Activated CD4-positive, alpha-beta T cell treated with anti-CD3 and anti-CD28 coated beads for 36 hours (primary cell): Measurements from ENCODE around the gene KIF26B. TPM values are rescaled to one million over a fixed set of nuclear protein-coding genes. Genes with fewer than 3 reads are reported as not detected.

Experiments used
- ATAC-seq: fragments of 200-7000 bp; cut with Tn5 transposase; one replicate; pipeline ENCODE4 v1.10.0; 2021; ENCODE audit warnings: mild to moderate bottlenecking, moderate library complexity
- CTCF ChIA-PET: fragments of 350-600 bp; sonication (Branson Sonifier 250); formaldehyde crosslinking; loops from one replicate; lab custom pipeline; 2021; ENCODE audit warnings: antibody characterized with exemption; lab: Charles Lee
- POLR2A ChIA-PET: fragments of 350-600 bp; sonication (Branson Sonifier 250); formaldehyde crosslinking; loops from one replicate; lab custom pipeline; 2021; ENCODE audit warnings: antibody characterized with exemption, inconsistent platforms; lab: Charles Lee
- DNase-seq: peaks from one replicate; pipeline ENCODE4 v3.0.0-alpha.2; 2020
- H3K27ac Mint-ChIP-seq: one replicate; pipeline ENCODE4 v1.8.0; 2021; ENCODE audit warnings: mixed read lengths
- H3K27me3 Mint-ChIP-seq: one replicate; pipeline ENCODE4 v1.8.0; 2021; ENCODE audit warnings: mixed read lengths
- H3K36me3 Mint-ChIP-seq: one replicate; pipeline ENCODE4 v1.8.0; 2021; ENCODE audit warnings: low read depth, mixed read lengths
- H3K4me1 Mint-ChIP-seq: one replicate; pipeline ENCODE4 v1.8.0; 2021; ENCODE audit warnings: mixed read lengths
- H3K4me3 Mint-ChIP-seq: one replicate; pipeline ENCODE4 v1.8.0; 2021; ENCODE audit warnings: mild to moderate bottlenecking, moderate library complexity, mixed read lengths
- H3K9me3 Mint-ChIP-seq: one replicate; pipeline ENCODE4 v1.8.0; 2021; ENCODE audit warnings: low read depth, mixed read lengths
- intact Hi-C, 2 experiments: fragments of 100-400 bp; cut with DNase I in 1 of 2; cut with micrococcal nuclease in 1 of 2; formaldehyde crosslinking; loops; one replicate each; pipeline versions ENCODE4 v1.14.2 to v1.15.1; 2022 to 2024; cut with DNase I, micrococcal nuclease
- total RNA-seq, 2 experiments: library from RNA; stranded (reverse); gene quantifications; one replicate each; pipeline ENCODE4 v1.2.3, GENCODE V29; 2021

The KIF26B gene
- total RNA-seq, 2 experiments from 2014 or later, result 0.16 to 0.23 TPM

- H3K27me3 Mint-ChIP-seq, result peaks cover 8% of the 10 kb centered on the region
- ChIA-PET CTCF (no interaction called here), POLR2A (no interaction called here)
- no peaks in the 10 kb centered on the region for H3K4me1 Mint-ChIP-seq
- H3K27ac Mint-ChIP-seq, result no peak overlapping the region
- peaks cover 19% of the 10 kb centered on the region for H3K9me3 Mint-ChIP-seq
- intact Hi-C loops, result no loop called here
- ATAC-seq, result no peak
- DNase-seq, result no peak
- peaks cover 5% of the 10 kb centered on the region for H3K36me3 Mint-ChIP-seq
- H3K4me3 Mint-ChIP-seq, result no peak overlapping the region
Measured at GRCh38 chr1:245641384-245641783, 486.6 kb downstream of the KIF26B start.

- H3K4me1 Mint-ChIP-seq, result peaks cover 17% of the 10 kb centered on the region
- H3K4me3 Mint-ChIP-seq, result no peak overlapping the region
- no peak for ATAC-seq
- ChIA-PET CTCF (interaction anchor here (1.0 kb wide), 1 partner anchor 9 kb away, joined by 3 read pairs; no protein-coding TSS in a partner anchor), POLR2A (no interaction called here)
- H3K27ac Mint-ChIP-seq, result no peak overlapping the region
- peaks cover 17% of the 10 kb centered on the region for H3K9me3 Mint-ChIP-seq
- intact Hi-C loops, result no loop called here
- H3K27me3 Mint-ChIP-seq, result peaks cover 17% of the 10 kb centered on the region
- H3K36me3 Mint-ChIP-seq, result peaks cover 5% of the 10 kb centered on the region
- DNase-seq, result no peak
Measured at GRCh38 chr1:245645406-245645805, 490.6 kb downstream of the KIF26B start.

GRCh38 chr1:245645894-245646293 is 491.1 kb downstream of the KIF26B start:
- H3K4me3 Mint-ChIP-seq, result no peak overlapping the region
- H3K36me3 Mint-ChIP-seq, result peaks cover 4% of the 10 kb centered on the region
- intact Hi-C loops, result no loop called here
- POLR2A ChIA-PET, result no interaction called here
- H3K4me1 Mint-ChIP-seq, result peaks cover 17% of the 10 kb centered on the region
- peaks cover 17% of the 10 kb centered on the region for H3K9me3 Mint-ChIP-seq
- DNase-seq (peak; percentile 10), ATAC-seq (peak; percentile 33)
- peaks cover 19% of the 10 kb centered on the region for H3K27me3 Mint-ChIP-seq
- no peak overlapping the region for H3K27ac Mint-ChIP-seq
- CTCF ChIA-PET, result interaction anchor here (0.6 to 1.0 kb wide), 2 partner anchors 9 to 396 kb away, joined by 3 read pairs; no protein-coding TSS in a partner anchor

GRCh38 chr1:245648749-245649522 is 494.2 kb downstream of the KIF26B start:
- H3K27me3 Mint-ChIP-seq, result peaks cover 17% of the 10 kb centered on the region
- no peak overlapping the region for H3K27ac Mint-ChIP-seq
- intact Hi-C loops, result no loop called here
- ChIA-PET CTCF (no interaction called here), POLR2A (no interaction called here)
- H3K36me3 Mint-ChIP-seq, result no peaks in the 10 kb centered on the region
- H3K4me1 Mint-ChIP-seq, result peaks cover 17% of the 10 kb centered on the region
- H3K4me3 Mint-ChIP-seq, result no peak overlapping the region
- ATAC-seq (peak; percentile 88), DNase-seq (peak; percentile 67)
- H3K9me3 Mint-ChIP-seq, result peaks cover 1% of the 10 kb centered on the region

GRCh38 chr1:245649666-245650065 is 494.9 kb downstream of the KIF26B start:
- H3K4me1 Mint-ChIP-seq, result peaks cover 17% of the 10 kb centered on the region
- ChIA-PET POLR2A (no interaction called here), CTCF (no interaction called here)
- no peaks in the 10 kb centered on the region for H3K36me3 Mint-ChIP-seq
- peaks cover 1% of the 10 kb centered on the region for H3K9me3 Mint-ChIP-seq
- no peak overlapping the region for H3K4me3 Mint-ChIP-seq
- intact Hi-C loops, result no loop called here
- H3K27me3 Mint-ChIP-seq, result peaks cover 16% of the 10 kb centered on the region
- DNase-seq, result no peak
- H3K27ac Mint-ChIP-seq, result no peak overlapping the region
- ATAC-seq, result no peak

- POLR2A ChIA-PET, result no interaction called here
- peaks cover 17% of the 10 kb centered on the region for H3K4me1 Mint-ChIP-seq
- no peak overlapping the region for H3K27ac Mint-ChIP-seq
- H3K27me3 Mint-ChIP-seq, result peaks cover 15% of the 10 kb centered on the region
- ATAC-seq (no peak), DNase-seq (no peak)
- no peaks in the 10 kb centered on the region for H3K36me3 Mint-ChIP-seq
- intact Hi-C loops, result no loop called here
- H3K9me3 Mint-ChIP-seq, result peaks cover under 1% of the 10 kb centered on the region
- CTCF ChIA-PET, result no interaction called here
- H3K4me3 Mint-ChIP-seq, result no peak overlapping the region
Measured at GRCh38 chr1:245650441-245650960, 495.7 kb downstream of the KIF26B start.

GRCh38 chr1:245651093-245651492 is 496.3 kb downstream of the KIF26B start:
- ATAC-seq, result no peak
- DNase-seq, result no peak
- peaks cover 17% of the 10 kb centered on the region for H3K4me1 Mint-ChIP-seq
- H3K9me3 Mint-ChIP-seq, result no peaks in the 10 kb centered on the region
- ChIA-PET POLR2A (no interaction called here), CTCF (no interaction called here)
- H3K27me3 Mint-ChIP-seq, result peaks cover 12% of the 10 kb centered on the region
- intact Hi-C loops, result no loop called here
- no peak overlapping the region for H3K4me3 Mint-ChIP-seq
- H3K27ac Mint-ChIP-seq, result no peak overlapping the region
- H3K36me3 Mint-ChIP-seq, result no peaks in the 10 kb centered on the region

- ChIA-PET CTCF (no interaction called here), POLR2A (no interaction called here)
- Mint-ChIP-seq H3K27me3 (peaks cover 12% of the 10 kb centered on the region), H3K9me3 (no peaks in the 10 kb centered on the region), H3K36me3 (no peaks in the 10 kb centered on the region), H3K27ac (no peak overlapping the region), H3K4me1 (peaks cover 17% of the 10 kb centered on the region), H3K4me3 (no peak overlapping the region)
- DNase-seq (no peak), ATAC-seq (no peak)
- intact Hi-C loops, result no loop called here
Measured at GRCh38 chr1:245652116-245652515, 497.3 kb downstream of the KIF26B start.

GRCh38 chr1:245652660-245653427 is 498.1 kb downstream of the KIF26B start:
- H3K27ac Mint-ChIP-seq, result no peak overlapping the region
- H3K9me3 Mint-ChIP-seq, result peaks cover under 1% of the 10 kb centered on the region
- DNase-seq, result no peak
- CTCF ChIA-PET, result no interaction called here
- POLR2A ChIA-PET, result no interaction called here
- no peaks in the 10 kb centered on the region for H3K36me3 Mint-ChIP-seq
- H3K4me3 Mint-ChIP-seq, result no peak overlapping the region
- peaks cover 16% of the 10 kb centered on the region for H3K4me1 Mint-ChIP-seq
- H3K27me3 Mint-ChIP-seq, result peaks cover 11% of the 10 kb centered on the region
- intact Hi-C loops, result no loop called here
- ATAC-seq, result no peak

GRCh38 chr1:245654460-245655050 is 499.8 kb downstream of the KIF26B start:
- DNase-seq (no peak), ATAC-seq (no peak)
- Mint-ChIP-seq H3K4me3 (no peak overlapping the region), H3K27me3 (peaks cover 4% of the 10 kb centered on the region), H3K9me3 (peaks cover 3% of the 10 kb centered on the region), H3K36me3 (no peaks in the 10 kb centered on the region), H3K27ac (no peak overlapping the region), H3K4me1 (peaks cover 3% of the 10 kb centered on the region)
- intact Hi-C loops, result no loop called here
- CTCF ChIA-PET, result interaction anchor here (0.6 to 0.9 kb wide), 2 partner anchors 9 to 48 kb away, joined by 3 read pairs; no protein-coding TSS in a partner anchor
- POLR2A ChIA-PET, result no interaction called here

GRCh38 chr1:245656189-245656717 is 501.5 kb downstream of the KIF26B start:
- ChIA-PET CTCF (no interaction called here), POLR2A (no interaction called here)
- Mint-ChIP-seq H3K27me3 (no peaks in the 10 kb centered on the region), H3K36me3 (no peaks in the 10 kb centered on the region), H3K9me3 (peaks cover 3% of the 10 kb centered on the region), H3K4me1 (no peaks in the 10 kb centered on the region), H3K27ac (no peak overlapping the region), H3K4me3 (no peak overlapping the region)
- ATAC-seq (no peak), DNase-seq (no peak)
- intact Hi-C loops, result no loop called here
